ENCODE measurements around the gene HRH1.

The HRH1 gene

GRCh38 chr3:11273891-11274291 lies 119.6 kb downstream of the HRH1 start:
- Histone ChIP-seq H3K4me1 (peaks cover 4% of the 10 kb centered on the region), H3K4me2 (ENCODE audit: low read length) (no peak overlapping the region), H2AFZ (no peak overlapping the region), H3K9me3 (ENCODE audit: control insufficient read depth, low read length) (no peaks in the 10 kb centered on the region), H3K27me3 (ENCODE audit: control insufficient read depth, insufficient read depth, low read length) (no peaks in the 10 kb centered on the region), H3K4me3 (ENCODE audit: low read depth, low read length) (no peak overlapping the region), H3K27ac (no peak overlapping the region), H3K36me3 (ENCODE audit: control insufficient read depth, insufficient read depth, low read length) (no peaks in the 10 kb centered on the region), H3K9ac (no peak overlapping the region), H3K79me2 (peaks cover 13% of the 10 kb centered on the region)
- TF ChIP-seq CTCF (IDR thresholded peaks at IDR 0.05): no peak

- H3K9me3 ChIP-seq (ENCODE audit: control insufficient read depth, low read length): no peaks in the 10 kb centered on the region
- no peak overlapping the region for H3K4me3 ChIP-seq (ENCODE audit: low read depth, low read length)
Observed at GRCh38 chr3:11274566-11275142, 120.4 kb downstream of the HRH1 start.

GRCh38 chr3:11275926-11276325 lies 121.6 kb downstream of the HRH1 start:
- H3K4me2 ChIP-seq (ENCODE audit: low read length): no peak overlapping the region
- H3K4me1 ChIP-seq: peaks cover 4% of the 10 kb centered on the region
- peaks cover 15% of the 10 kb centered on the region for H3K79me2 ChIP-seq
- no peak overlapping the region for H2AFZ ChIP-seq
- H3K27me3 ChIP-seq (ENCODE audit: control insufficient read depth, insufficient read depth, low read length): no peaks in the 10 kb centered on the region
- TF ChIP-seq CTCF (IDR thresholded peaks at IDR 0.05): no peak
- H3K4me3 ChIP-seq (ENCODE audit: low read depth, low read length): no peak overlapping the region
- no peaks in the 10 kb centered on the region for H3K9me3 ChIP-seq (ENCODE audit: control insufficient read depth, low read length)
- no peaks in the 10 kb centered on the region for H3K36me3 ChIP-seq (ENCODE audit: control insufficient read depth, insufficient read depth, low read length)
- no peak overlapping the region for H3K9ac ChIP-seq
- no peak overlapping the region for H3K27ac ChIP-seq

More at GRCh38 chr3:11274566-11275142, 120.4 kb downstream of the HRH1 start:
- no peak for TF ChIP-seq CTCF (IDR thresholded peaks at IDR 0.05)
- Histone ChIP-seq H3K4me1 (peaks cover 4% of the 10 kb centered on the region), H3K27ac (no peak overlapping the region), H3K9ac (no peak overlapping the region), H2AFZ (no peak overlapping the region), H3K27me3 (ENCODE audit: control insufficient read depth, insufficient read depth, low read length) (no peaks in the 10 kb centered on the region), H3K4me2 (ENCODE audit: low read length) (no peak overlapping the region), H3K36me3 (ENCODE audit: control insufficient read depth, insufficient read depth, low read length) (no peaks in the 10 kb centered on the region), H3K79me2 (peaks cover 15% of the 10 kb centered on the region)

GRCh38 chr3:11276901-11277300 lies 122.6 kb downstream of the HRH1 start:
- TF ChIP-seq CTCF (IDR thresholded peaks at IDR 0.05): no peak
- no peak overlapping the region for H3K27ac ChIP-seq
- no peak overlapping the region for H3K4me3 ChIP-seq (ENCODE audit: low read depth, low read length)
- no peak overlapping the region for H3K9ac ChIP-seq
- no peaks in the 10 kb centered on the region for H3K27me3 ChIP-seq (ENCODE audit: control insufficient read depth, insufficient read depth, low read length)
- no peak overlapping the region for H3K4me2 ChIP-seq (ENCODE audit: low read length)
- no peak overlapping the region for H2AFZ ChIP-seq
- H3K36me3 ChIP-seq (ENCODE audit: control insufficient read depth, insufficient read depth, low read length): no peaks in the 10 kb centered on the region
- peaks cover 15% of the 10 kb centered on the region for H3K79me2 ChIP-seq
- H3K9me3 ChIP-seq (ENCODE audit: control insufficient read depth, low read length): no peaks in the 10 kb centered on the region
- peaks cover 4% of the 10 kb centered on the region for H3K4me1 ChIP-seq

Measured in parathyroid adenoma (tissue), 2 donors.